Type B pancreatic cell (in vitro differentiated cells): Measurements from ENCODE around the gene H3-3A. TPM values are rescaled to one million over a fixed set of nuclear protein-coding genes. Genes with fewer than 3 reads are reported as not detected.
A peak's percentile ranks its signal among the peaks of the same experiment; 100 is the strongest.

ENCODE experiments used
- DNase-seq: peaks from one replicate; pipeline ENCODE4 v3.0.0; 2021; ENCODE audit warnings: mixed read lengths; ENCODE audit not compliant: unreplicated experiment; ENCODE audit errors: extremely low spot score
- H3K27ac Mint-ChIP-seq: 2 replicates; pipeline ENCODE4 v1.8.0; 2021; ENCODE audit warnings: mild to moderate bottlenecking, mixed read lengths
- H3K27me3 Mint-ChIP-seq: 2 replicates; pipeline ENCODE4 v1.8.0; 2021; ENCODE audit warnings: mixed read lengths
- H3K36me3 Mint-ChIP-seq: 2 replicates; pipeline ENCODE4 v1.8.0; 2021; ENCODE audit warnings: mixed read lengths
- H3K4me1 Mint-ChIP-seq: one replicate; pipeline ENCODE4 v1.8.0; 2021; ENCODE audit warnings: mixed read lengths; ENCODE audit not compliant: unreplicated experiment
- H3K4me3 Mint-ChIP-seq: 2 replicates; pipeline ENCODE4 v1.8.0; 2021; ENCODE audit warnings: mild to moderate bottlenecking, mixed read lengths
- H3K9me3 Mint-ChIP-seq: 2 replicates; pipeline ENCODE4 v1.8.0; 2021; ENCODE audit warnings: mixed read lengths
- CTCF ChIP-seq: fragments of 200-600 bp; sonication (generic); conservative IDR thresholded peaks from 2 replicates; pipeline ENCODE4 v1.5.0; 2021; ENCODE audit warnings: antibody characterized with exemption, mild to moderate bottlenecking
- total RNA-seq: library from RNA; stranded (reverse); gene quantifications from 2 replicates; pipeline ENCODE4 v1.2.1, GENCODE V29; 2021; ENCODE audit warnings: low replicate concordance

Gene H3-3A
- total RNA-seq, 1 donor from 2014 or later = 873 TPM

- H3K4me3 Mint-ChIP-seq = no peak overlapping the region
- no peak overlapping the region for H3K27ac Mint-ChIP-seq
- H3K4me1 Mint-ChIP-seq = peaks cover 8% of the 10 kb centered on the region
- TF ChIP-seq CTCF = no peak
- DNase-seq = no peak
- no peaks in the 10 kb centered on the region for H3K36me3 Mint-ChIP-seq
- H3K27me3 Mint-ChIP-seq = no peaks in the 10 kb centered on the region
- H3K9me3 Mint-ChIP-seq = no peaks in the 10 kb centered on the region
Measured at GRCh38 chr1:226023735-226024134, 38.8 kb upstream of the H3-3A start.

GRCh38 chr1:226026833-226027232, 35.7 kb upstream of the H3-3A start:
- Mint-ChIP-seq H3K27me3 (no peaks in the 10 kb centered on the region), H3K9me3 (no peaks in the 10 kb centered on the region), H3K27ac (no peak overlapping the region), H3K36me3 (no peaks in the 10 kb centered on the region), H3K4me3 (no peak overlapping the region), H3K4me1 (peaks cover 8% of the 10 kb centered on the region)
- no peak for TF ChIP-seq CTCF
- no peak for DNase-seq

GRCh38 chr1:226027538-226028217, 34.8 kb upstream of the H3-3A start:
- no peak for TF ChIP-seq CTCF
- Mint-ChIP-seq H3K4me1 (peaks cover 8% of the 10 kb centered on the region), H3K9me3 (no peaks in the 10 kb centered on the region), H3K27me3 (no peaks in the 10 kb centered on the region), H3K4me3 (peak overlapping the region; percentile 1), H3K27ac (peak overlapping the region; percentile 76), H3K36me3 (no peaks in the 10 kb centered on the region)
- no peak for DNase-seq

GRCh38 chr1:226029093-226029496, 33.4 kb upstream of the H3-3A start:
- H3K36me3 Mint-ChIP-seq = no peaks in the 10 kb centered on the region
- H3K4me1 Mint-ChIP-seq = peaks cover 8% of the 10 kb centered on the region
- no peaks in the 10 kb centered on the region for H3K27me3 Mint-ChIP-seq
- TF ChIP-seq CTCF = no peak
- DNase-seq = no peak
- H3K9me3 Mint-ChIP-seq = no peaks in the 10 kb centered on the region
- no peak overlapping the region for H3K4me3 Mint-ChIP-seq
- peak overlapping the region; percentile 50 for H3K27ac Mint-ChIP-seq

DNA sequence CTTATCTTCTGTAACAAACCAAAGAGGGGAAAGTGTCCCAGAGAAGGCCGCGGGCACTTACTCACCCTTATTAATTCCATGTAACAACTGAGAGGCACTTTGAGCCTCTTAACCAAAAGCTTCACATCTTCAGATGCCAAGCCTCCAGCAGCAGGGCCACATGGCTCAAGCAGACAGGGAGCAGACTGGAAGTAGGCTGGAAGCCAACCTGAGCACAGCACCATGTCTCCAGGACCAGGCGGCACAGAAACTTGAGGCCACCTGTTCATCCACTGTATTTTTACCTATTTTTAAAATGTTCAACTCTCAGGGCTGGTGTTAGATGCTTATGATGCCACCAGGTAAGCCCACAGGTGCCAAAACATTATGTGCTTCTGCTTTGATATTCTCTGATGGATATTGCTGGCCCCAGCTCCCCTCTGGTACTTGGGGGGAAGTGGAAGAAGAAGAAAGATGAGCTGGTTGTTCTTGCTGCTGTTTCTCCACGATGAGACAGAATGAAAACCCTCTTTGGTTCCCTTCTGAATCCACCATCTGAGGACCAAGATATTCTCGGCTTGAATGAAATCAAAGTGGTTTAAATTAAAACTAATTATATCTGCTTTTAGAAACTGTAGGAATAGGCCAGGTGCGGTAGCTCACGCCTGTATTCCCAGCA, 32.8 kb upstream of the H3-3A start:
- no peaks in the 10 kb centered on the region for H3K27me3 Mint-ChIP-seq

More for the DNA sequence above, 32.8 kb upstream of the H3-3A start:
- peaks cover 8% of the 10 kb centered on the region for H3K4me1 Mint-ChIP-seq
- no peak for TF ChIP-seq CTCF
- no peak overlapping the region for H3K27ac Mint-ChIP-seq
- H3K4me3 Mint-ChIP-seq = no peak overlapping the region
- no peaks in the 10 kb centered on the region for H3K9me3 Mint-ChIP-seq
- H3K36me3 Mint-ChIP-seq = no peaks in the 10 kb centered on the region
- no peak for DNase-seq
